ENCODE measurements around the gene SCGB2B2. TPM values are rescaled to one million over a fixed set of nuclear protein-coding genes. Genes with fewer than 3 reads are reported as not detected.
"Not testable (repeated sequence)": the region's sequence is repeated elsewhere in the genome, so short reads cannot be mapped to it uniquely, and the experiment has no call there.

SCGB2B2 gene
- total and polyA plus RNA-seq, 2 experiments from 2014 or later = not detected

DNA sequence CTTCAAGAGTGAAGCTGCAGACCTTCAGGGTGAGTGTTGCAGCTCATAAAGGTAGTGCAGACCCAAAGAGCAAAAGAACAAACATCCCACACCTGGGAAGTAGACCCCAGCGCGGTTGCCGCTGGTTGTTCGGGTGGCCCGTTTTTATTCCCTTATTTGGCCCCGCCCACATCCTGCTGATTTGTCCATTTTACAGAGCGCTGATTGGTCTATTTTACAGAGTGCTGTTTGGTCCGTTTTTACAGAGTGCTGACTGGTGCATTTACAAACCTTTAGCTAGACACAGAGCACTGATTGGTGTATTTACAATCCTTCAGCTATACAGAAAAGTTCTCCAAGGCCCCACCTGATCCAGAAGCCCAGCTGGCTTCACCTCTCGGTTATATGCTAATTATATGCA, 1.0 kb downstream of the SCGB2B2 start:
- WGBS, 2 experiments (ENCODE audit: low coverage in 1 of 2, low lambda C conversion rate in 2 of 2, missing lambda C conversion rate in 2 of 2) = 95 to 97% methylated on average over 9 of the region's 9 CpGs
- Histone ChIP-seq H3K9me2 (ENCODE audit: insufficient read depth) (no peaks in the 10 kb centered on the region), H3K4me1 (ENCODE audit: insufficient read depth) (peaks cover 4% of the 10 kb centered on the region; the same call in 1 of the 2 replicates), H3K4me3 (no peak overlapping the region), H3K4me2 (ENCODE audit: unreplicated experiment) (no peak overlapping the region), H3K9ac (no peak overlapping the region), H3K9me3 (ENCODE audit: low read depth) (no peaks in the 10 kb centered on the region), H3K27me3 (replicated peaks; ENCODE audit: insufficient read depth) (no peaks in the 10 kb centered on the region), H2AFZ (peak overlapping the region; percentile 99; the same call in 1 of the 2 replicates), H3K79me2 (ENCODE audit: insufficient read depth) (peaks cover 29% of the 10 kb centered on the region), H3K27ac (no peak overlapping the region), H3K36me3 (ENCODE audit: low read depth) (peaks cover 19% of the 10 kb centered on the region), H3F3A (ENCODE audit: insufficient read depth) (no peaks in the 10 kb centered on the region), H4K20me1 (ENCODE audit: insufficient read depth) (no peaks in the 10 kb centered on the region)
- no peak for TF ChIP-seq EZH2 (IDR thresholded peaks at IDR 0.05; ENCODE audit: insufficient read depth, poor library complexity, severe bottlenecking)
- TF ChIP-seq EZH2phosphoT487 (IDR thresholded peaks at IDR 0.05; ENCODE audit: insufficient read depth, low read depth) = no peak
- in situ Hi-C loops (cut with MboI) = no loop called here
- no peak for DNase-seq

DNA sequence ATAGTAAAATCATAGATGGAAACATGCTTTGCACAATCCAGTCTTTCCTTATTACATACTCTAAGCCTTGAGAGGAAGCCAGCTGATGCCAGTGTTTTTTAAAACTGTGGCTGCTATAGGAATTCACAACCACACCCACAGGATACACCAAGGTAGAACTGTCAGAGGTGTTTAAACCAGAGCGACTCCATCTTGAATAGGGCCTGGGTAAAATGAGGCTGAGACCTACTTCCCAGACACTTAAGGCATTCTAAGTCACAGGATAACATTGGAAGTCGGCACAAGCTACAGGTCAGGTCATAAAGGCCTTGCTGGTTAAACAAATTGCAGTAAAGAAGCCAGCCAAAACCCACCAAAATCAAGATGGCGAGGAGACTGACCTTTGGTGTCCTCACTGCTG, 1.7 kb downstream of the SCGB2B2 start:
- Histone ChIP-seq H3K4me3 (no peak overlapping the region), H3K4me1 (ENCODE audit: insufficient read depth) (peaks cover 4% of the 10 kb centered on the region; the same call in 1 of the 2 replicates), H3K79me2 (ENCODE audit: insufficient read depth) (peaks cover 23% of the 10 kb centered on the region), H3F3A (ENCODE audit: insufficient read depth) (no peaks in the 10 kb centered on the region), H3K4me2 (ENCODE audit: unreplicated experiment) (no peak overlapping the region), H2AFZ (no peak overlapping the region), H3K9me2 (ENCODE audit: insufficient read depth) (no peaks in the 10 kb centered on the region), H3K27ac (no peak overlapping the region), H4K20me1 (ENCODE audit: insufficient read depth) (no peaks in the 10 kb centered on the region), H3K9me3 (ENCODE audit: low read depth) (no peaks in the 10 kb centered on the region), H3K9ac (no peak overlapping the region), H3K27me3 (replicated peaks; ENCODE audit: insufficient read depth) (no peaks in the 10 kb centered on the region), H3K36me3 (ENCODE audit: low read depth) (peaks cover 13% of the 10 kb centered on the region; the same call in 1 of the 2 replicates)
- in situ Hi-C loops (cut with MboI) = no loop called here
- TF ChIP-seq EZH2 (IDR thresholded peaks at IDR 0.05; ENCODE audit: insufficient read depth, poor library complexity, severe bottlenecking) (no peak), EZH2phosphoT487 (IDR thresholded peaks at IDR 0.05; ENCODE audit: insufficient read depth, low read depth) (no peak)
- DNase-seq = no peak
- 82 to 87% methylated on average over 3 of the region's 3 CpGs for WGBS, 2 experiments (ENCODE audit: low coverage in 1 of 2, low lambda C conversion rate in 2 of 2, missing lambda C conversion rate in 2 of 2)

DNA sequence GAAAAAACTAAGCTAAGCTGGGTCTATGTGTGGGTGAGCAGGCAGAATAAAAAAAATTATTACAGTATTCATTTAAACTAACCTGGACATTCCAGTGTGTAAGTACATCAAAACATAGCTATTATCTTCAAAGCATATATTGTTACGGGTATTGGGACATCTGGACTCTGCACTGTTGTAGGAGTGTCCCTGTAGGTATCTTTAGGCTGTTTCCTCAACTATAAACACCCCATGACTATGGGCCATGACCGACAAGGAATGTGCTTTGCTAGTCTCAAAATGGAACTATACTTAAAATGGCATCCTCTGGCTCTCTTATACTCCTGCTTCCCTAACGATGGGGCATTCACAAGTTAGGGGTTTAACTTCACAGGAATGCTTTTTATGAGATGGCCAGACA, 3.4 kb downstream of the SCGB2B2 start:
- no peak overlapping the region for H3K4me2 ChIP-seq (ENCODE audit: unreplicated experiment)
- in situ Hi-C loops (cut with MboI) = no loop called here
- H2AFZ ChIP-seq = no peak overlapping the region
- no peak for DNase-seq
- TF ChIP-seq EZH2phosphoT487 (IDR thresholded peaks at IDR 0.05; ENCODE audit: insufficient read depth, low read depth) = no peak
- no peak for TF ChIP-seq EZH2 (IDR thresholded peaks at IDR 0.05; ENCODE audit: insufficient read depth, poor library complexity, severe bottlenecking)
- no peak overlapping the region for H3K27ac ChIP-seq
- 63 to 67% methylated on average over 3 of the region's 3 CpGs for WGBS, 2 experiments (ENCODE audit: low coverage in 1 of 2, low lambda C conversion rate in 2 of 2, missing lambda C conversion rate in 2 of 2)
- H3K79me2 ChIP-seq (ENCODE audit: insufficient read depth) = peaks cover 7% of the 10 kb centered on the region
- H3K4me1 ChIP-seq (ENCODE audit: insufficient read depth) = peaks cover 4% of the 10 kb centered on the region; the same call in 1 of the 2 replicates
- H4K20me1 ChIP-seq (ENCODE audit: insufficient read depth) = no peaks in the 10 kb centered on the region
- H3K9me3 ChIP-seq (ENCODE audit: low read depth) = no peaks in the 10 kb centered on the region
- H3K4me3 ChIP-seq = no peak overlapping the region
- H3K9ac ChIP-seq = no peak overlapping the region
- no peaks in the 10 kb centered on the region for H3K9me2 ChIP-seq (ENCODE audit: insufficient read depth)
- H3K36me3 ChIP-seq (ENCODE audit: low read depth) = no peaks in the 10 kb centered on the region
- H3F3A ChIP-seq (ENCODE audit: insufficient read depth) = no peaks in the 10 kb centered on the region
- no peaks in the 10 kb centered on the region for H3K27me3 ChIP-seq (replicated peaks; ENCODE audit: insufficient read depth)

DNA sequence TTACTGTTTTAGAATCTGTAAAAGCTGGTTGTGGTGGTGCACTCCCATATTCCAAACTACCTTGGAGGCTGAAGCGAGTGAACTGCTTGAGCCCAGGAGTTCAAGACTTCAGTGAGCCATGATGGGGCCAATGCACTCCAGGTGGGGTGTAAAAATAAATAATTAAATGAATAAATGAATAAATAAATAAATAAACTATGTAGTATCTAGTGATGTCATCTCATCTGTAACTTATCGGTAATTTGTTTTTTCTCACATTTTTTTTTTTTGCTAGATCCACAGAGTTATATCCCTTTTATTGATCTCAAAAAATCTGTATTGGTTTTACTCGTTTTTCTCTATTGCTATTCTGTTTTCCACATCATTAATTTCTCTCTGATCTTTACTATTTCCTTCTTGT, 5.0 kb downstream of the SCGB2B2 start:
- in situ Hi-C loops (cut with MboI) = no loop called here
- H3K79me2 ChIP-seq (ENCODE audit: insufficient read depth) = no peaks in the 10 kb centered on the region
- H3K27ac ChIP-seq = no peak overlapping the region
- H3K9me3 ChIP-seq (ENCODE audit: low read depth) = no peaks in the 10 kb centered on the region
- H4K20me1 ChIP-seq (ENCODE audit: insufficient read depth) = no peaks in the 10 kb centered on the region
- H3K4me3 ChIP-seq = no peak overlapping the region
- no peak overlapping the region for H2AFZ ChIP-seq
- no peaks in the 10 kb centered on the region for H3K36me3 ChIP-seq (ENCODE audit: low read depth)
- TF ChIP-seq EZH2phosphoT487 (IDR thresholded peaks at IDR 0.05; ENCODE audit: insufficient read depth, low read depth) (no peak), EZH2 (IDR thresholded peaks at IDR 0.05; ENCODE audit: insufficient read depth, poor library complexity, severe bottlenecking) (no peak)
- WGBS, 2 experiments (ENCODE audit: low coverage in 1 of 2, low lambda C conversion rate in 2 of 2, missing lambda C conversion rate in 2 of 2) = 68 to 71% methylated on average over 3 of the region's 3 CpGs
- no peaks in the 10 kb centered on the region for H3K9me2 ChIP-seq (ENCODE audit: insufficient read depth)
- H3F3A ChIP-seq (ENCODE audit: insufficient read depth) = no peaks in the 10 kb centered on the region
- no peak for DNase-seq
- H3K27me3 ChIP-seq (replicated peaks; ENCODE audit: insufficient read depth) = no peaks in the 10 kb centered on the region
- 0 out of 2 replicates have a peak, but pooled peaks cover 4% of the 10 kb centered on the region for H3K4me1 ChIP-seq (ENCODE audit: insufficient read depth)
- H3K4me2 ChIP-seq (ENCODE audit: unreplicated experiment) = no peak overlapping the region
- H3K9ac ChIP-seq = no peak overlapping the region

DNA sequence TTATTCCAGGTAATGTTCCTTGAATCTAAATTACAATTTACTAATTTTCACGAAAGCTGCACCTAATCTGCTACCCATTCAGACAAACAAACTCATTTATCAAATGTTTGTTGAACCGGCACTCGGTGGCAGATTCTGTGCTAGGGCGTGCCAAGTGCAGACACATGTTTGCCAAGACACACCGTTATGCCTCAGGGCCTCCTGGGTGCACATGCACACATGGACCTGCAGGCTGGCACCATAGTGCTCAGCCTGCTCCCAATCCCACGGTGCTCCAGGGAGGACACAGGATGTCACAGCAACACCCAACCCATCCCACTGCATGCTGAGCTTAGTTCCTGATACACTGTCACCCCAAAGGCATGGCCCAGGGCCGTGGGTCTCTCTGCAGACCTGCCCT, 7.7 kb downstream of the SCGB2B2 start:
- no peak for TF ChIP-seq EZH2phosphoT487 (IDR thresholded peaks at IDR 0.05; ENCODE audit: insufficient read depth, low read depth)
- TF ChIP-seq EZH2 (IDR thresholded peaks at IDR 0.05; ENCODE audit: insufficient read depth, poor library complexity, severe bottlenecking) = no peak
- Histone ChIP-seq H3K4me1 (ENCODE audit: insufficient read depth) (no peaks in the 10 kb centered on the region), H3K36me3 (ENCODE audit: low read depth) (no peaks in the 10 kb centered on the region), H3K9me2 (ENCODE audit: insufficient read depth) (no peaks in the 10 kb centered on the region), H3K9ac (no peak overlapping the region), H3K79me2 (ENCODE audit: insufficient read depth) (no peaks in the 10 kb centered on the region), H4K20me1 (ENCODE audit: insufficient read depth) (no peaks in the 10 kb centered on the region), H3F3A (ENCODE audit: insufficient read depth) (no peaks in the 10 kb centered on the region), H3K4me3 (no peak overlapping the region), H3K27me3 (replicated peaks; ENCODE audit: insufficient read depth) (no peaks in the 10 kb centered on the region), H3K9me3 (ENCODE audit: low read depth) (no peaks in the 10 kb centered on the region), H2AFZ (no peak overlapping the region), H3K4me2 (ENCODE audit: unreplicated experiment) (no peak overlapping the region), H3K27ac (no peak overlapping the region)
- in situ Hi-C loops (cut with MboI) = no loop called here
- 62% methylated on average over 6 of the region's 7 CpGs for WGBS, 2 experiments (ENCODE audit: low coverage in 1 of 2, low lambda C conversion rate in 2 of 2, missing lambda C conversion rate in 2 of 2)
- DNase-seq = no peak

DNA sequence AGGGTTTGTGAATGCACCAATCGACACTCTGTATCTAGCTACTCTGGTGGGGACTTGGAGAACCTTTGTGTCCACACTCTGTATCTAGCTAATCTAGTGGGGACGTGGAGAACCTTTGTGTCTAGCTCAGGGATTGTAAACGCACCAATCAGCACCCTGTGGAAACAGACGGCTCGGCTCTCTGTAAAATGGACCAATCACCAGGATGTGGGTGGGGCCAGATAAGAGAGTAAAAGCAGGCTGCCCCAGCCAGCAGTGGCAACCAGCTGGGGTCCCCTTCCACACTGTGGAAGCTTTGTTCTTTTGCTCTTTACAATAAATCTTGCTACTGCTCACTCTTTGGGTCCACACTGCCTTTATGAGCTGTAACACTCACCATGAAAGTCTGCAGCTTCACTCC, 8.3 kb downstream of the SCGB2B2 start:
- H3K9me3 ChIP-seq (ENCODE audit: low read depth); H3F3A ChIP-seq (ENCODE audit: insufficient read depth); H3K27me3 ChIP-seq (replicated peaks; ENCODE audit: insufficient read depth); H3K4me3 ChIP-seq; in situ Hi-C loops (cut with MboI); H3K27ac ChIP-seq; H4K20me1 ChIP-seq (ENCODE audit: insufficient read depth); H3K4me2 ChIP-seq (ENCODE audit: unreplicated experiment); H3K36me3 ChIP-seq (ENCODE audit: low read depth); H2AFZ ChIP-seq; H3K4me1 ChIP-seq (ENCODE audit: insufficient read depth); H3K79me2 ChIP-seq (ENCODE audit: insufficient read depth); H3K9ac ChIP-seq; H3K9me2 ChIP-seq (ENCODE audit: insufficient read depth); DNase-seq: not testable (repeated sequence)
- 69 to 70% methylated on average over 5 of the region's 5 CpGs for WGBS, 2 experiments (ENCODE audit: low coverage in 1 of 2, low lambda C conversion rate in 2 of 2, missing lambda C conversion rate in 2 of 2)

DNA sequence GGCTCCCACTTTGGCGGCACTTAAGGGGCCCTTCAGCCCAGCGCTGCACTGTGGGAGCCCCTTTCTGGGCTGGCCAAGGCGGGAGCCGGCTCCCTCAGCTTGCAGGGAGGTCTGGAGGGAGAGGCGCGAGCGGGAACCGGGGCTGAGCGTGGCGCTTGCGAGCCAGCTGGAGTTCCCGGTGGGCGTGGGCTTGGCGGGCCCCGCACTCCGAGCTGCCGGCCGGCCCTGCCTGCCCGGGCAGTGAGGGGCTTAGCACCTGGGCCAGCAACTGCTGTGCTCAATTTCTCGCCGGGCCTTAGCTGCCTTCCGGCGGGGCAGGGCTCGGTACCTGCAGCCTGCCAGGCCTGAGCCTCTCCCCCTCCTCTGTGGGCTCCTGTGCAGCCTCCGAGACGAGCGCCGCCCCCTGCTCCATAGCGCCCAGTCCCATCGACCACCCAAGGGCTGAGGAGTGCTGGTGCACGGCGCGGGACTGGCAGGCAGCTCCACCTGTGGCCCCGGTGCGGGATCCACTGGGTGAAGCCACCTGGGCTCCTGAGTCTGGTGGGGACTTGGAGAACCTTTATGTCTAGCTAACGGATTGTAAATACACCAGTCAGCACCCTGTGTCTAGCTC, 8.8 kb downstream of the SCGB2B2 start:
- DNase-seq; H3K4me1 ChIP-seq (ENCODE audit: insufficient read depth); H2AFZ ChIP-seq; H3K27ac ChIP-seq; H3K27me3 ChIP-seq (replicated peaks; ENCODE audit: insufficient read depth); H3K9ac ChIP-seq; H4K20me1 ChIP-seq (ENCODE audit: insufficient read depth); H3K4me3 ChIP-seq; H3F3A ChIP-seq (ENCODE audit: insufficient read depth); H3K79me2 ChIP-seq (ENCODE audit: insufficient read depth); H3K4me2 ChIP-seq (ENCODE audit: unreplicated experiment); in situ Hi-C loops (cut with MboI); H3K36me3 ChIP-seq (ENCODE audit: low read depth); H3K9me3 ChIP-seq (ENCODE audit: low read depth); H3K9me2 ChIP-seq (ENCODE audit: insufficient read depth): not testable (repeated sequence)
- WGBS, 2 experiments (ENCODE audit: low coverage in 1 of 2, low lambda C conversion rate in 2 of 2, missing lambda C conversion rate in 2 of 2) = 94 to 97% methylated on average over 14 to 27 of the region's 36 CpGs
